HEK293T (cell line): Measurements from ENCODE around the gene SIGLEC10.

ENCODE experiments used
- CTCF ChIA-PET: fragments of 350-600 bp; formaldehyde crosslinking; extraction: SDS; loops from one replicate; lab custom pipeline; 2021; ENCODE audit warnings: antibody characterized with exemption, inconsistent platforms; lab: Yijun Ruan, JAX
- POLR2A ChIA-PET: fragments of 350-600 bp; formaldehyde crosslinking; extraction: SDS; loops from one replicate; lab custom pipeline; 2020; ENCODE audit warnings: antibody characterized with exemption, inconsistent platforms; lab: Yijun Ruan, JAX
- DNase-seq: peaks from one replicate; pipeline ENCODE4 v3.0.0; 2012; ENCODE audit warnings: mixed read lengths; ENCODE audit errors: extremely low spot score
- ARNT ChIP-seq: fragments of 450-650 bp; IDR thresholded peaks from 2 replicates; pipeline ENCODE4 v1.6.1; 2017; ENCODE audit warnings: mild to moderate bottlenecking
- BHLHE40 ChIP-seq: fragments of 450-650 bp; IDR thresholded peaks from 2 replicates; pipeline ENCODE4 v1.6.1; 2016; ENCODE audit warnings: mild to moderate bottlenecking, moderate library complexity, borderline replicate concordance
- CTBP1 ChIP-seq: fragments of 450-650 bp; IDR thresholded peaks from 2 replicates; pipeline ENCODE4 v1.6.1; 2016; ENCODE audit warnings: borderline replicate concordance
- ELF4 ChIP-seq: fragments of 450-650 bp; IDR thresholded peaks from 2 replicates; pipeline ENCODE4 v1.6.1; 2017; ENCODE audit warnings: antibody characterized with exemption
- FOXA1 ChIP-seq: fragments of 450-650 bp; IDR thresholded peaks from 2 replicates; pipeline ENCODE4 v1.6.1; 2016; ENCODE audit warnings: mild to moderate bottlenecking
- FOXK2 ChIP-seq: fragments of 450-650 bp; IDR thresholded peaks from 2 replicates; pipeline ENCODE4 v1.6.1; 2016; ENCODE audit warnings: mild to moderate bottlenecking
- FOXM1 ChIP-seq: fragments of 450-650 bp; IDR thresholded peaks from 2 replicates; pipeline ENCODE4 v1.6.1; 2017; ENCODE audit warnings: mild to moderate bottlenecking, borderline replicate concordance
- HDGF ChIP-seq: fragments of 450-650 bp; IDR thresholded peaks from 2 replicates; pipeline ENCODE4 v1.6.1; 2017; ENCODE audit warnings: antibody characterized with exemption, borderline replicate concordance
- L3MBTL2 ChIP-seq: fragments of 450-650 bp; conservative IDR thresholded peaks from 2 replicates; pipeline ENCODE4 v1.6.1; 2016; ENCODE audit warnings: mild to moderate bottlenecking
- LEF1 ChIP-seq: fragments of 450-650 bp; IDR thresholded peaks from 2 replicates; pipeline ENCODE4 v1.6.1; 2017; ENCODE audit warnings: mild to moderate bottlenecking, borderline replicate concordance
- NFRKB ChIP-seq: fragments of 450-650 bp; IDR thresholded peaks from 2 replicates; pipeline ENCODE4 v1.6.1; 2016; ENCODE audit warnings: mild to moderate bottlenecking, moderate library complexity
- SP1 ChIP-seq: fragments of 450-650 bp; IDR thresholded peaks from 2 replicates; pipeline ENCODE4 v1.6.1; 2017
- SUZ12 ChIP-seq: fragments of 450-650 bp; IDR thresholded peaks from 2 replicates; pipeline ENCODE4 v1.6.1; 2016; ENCODE audit warnings: mild to moderate bottlenecking
- TARDBP ChIP-seq: fragments of 450-650 bp; IDR thresholded peaks from 2 replicates; pipeline ENCODE4 v1.6.1; 2016
- ZNF384 ChIP-seq: fragments of 450-650 bp; IDR thresholded peaks from 2 replicates; pipeline ENCODE4 v1.6.1; 2016
- TF ChIP-seq, protein P1 (sequence below): fragments of 450-650 bp; IDR thresholded peaks from 2 replicates; pipeline ENCODE4 v1.6.1; 2016

The SIGLEC10 gene

DNA sequence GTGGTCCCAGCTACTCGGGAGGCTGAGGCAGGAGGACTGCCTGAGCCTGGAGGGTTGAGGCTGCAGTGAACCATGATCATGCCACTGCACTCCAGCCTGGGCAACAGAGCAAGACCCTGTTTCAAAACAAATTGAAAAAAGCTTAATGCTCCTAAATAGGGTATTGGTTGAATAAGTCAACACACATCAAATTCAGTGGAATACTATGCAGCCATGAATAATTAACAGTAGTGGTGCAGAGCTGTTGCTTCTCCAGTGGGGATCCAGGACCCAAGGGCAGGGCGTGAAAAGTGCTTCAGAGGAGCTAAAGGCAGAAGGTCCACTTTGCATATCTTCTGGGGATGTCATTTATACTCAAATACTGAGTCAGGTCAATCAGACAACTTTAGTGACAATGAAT lies 22.6 kb upstream of the SIGLEC10 start:
- TF ChIP-seq, protein P1, sequence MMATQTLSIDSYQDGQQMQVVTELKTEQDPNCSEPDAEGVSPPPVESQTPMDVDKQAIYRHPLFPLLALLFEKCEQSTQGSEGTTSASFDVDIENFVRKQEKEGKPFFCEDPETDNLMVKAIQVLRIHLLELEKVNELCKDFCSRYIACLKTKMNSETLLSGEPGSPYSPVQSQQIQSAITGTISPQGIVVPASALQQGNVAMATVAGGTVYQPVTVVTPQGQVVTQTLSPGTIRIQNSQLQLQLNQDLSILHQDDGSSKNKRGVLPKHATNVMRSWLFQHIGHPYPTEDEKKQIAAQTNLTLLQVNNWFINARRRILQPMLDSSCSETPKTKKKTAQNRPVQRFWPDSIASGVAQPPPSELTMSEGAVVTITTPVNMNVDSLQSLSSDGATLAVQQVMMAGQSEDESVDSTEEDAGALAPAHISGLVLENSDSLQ: no peak
- no peak for TF ChIP-seq FOXA1
- ChIA-PET CTCF (no interaction called here), POLR2A (no interaction called here)
- no peak for DNase-seq

DNA sequence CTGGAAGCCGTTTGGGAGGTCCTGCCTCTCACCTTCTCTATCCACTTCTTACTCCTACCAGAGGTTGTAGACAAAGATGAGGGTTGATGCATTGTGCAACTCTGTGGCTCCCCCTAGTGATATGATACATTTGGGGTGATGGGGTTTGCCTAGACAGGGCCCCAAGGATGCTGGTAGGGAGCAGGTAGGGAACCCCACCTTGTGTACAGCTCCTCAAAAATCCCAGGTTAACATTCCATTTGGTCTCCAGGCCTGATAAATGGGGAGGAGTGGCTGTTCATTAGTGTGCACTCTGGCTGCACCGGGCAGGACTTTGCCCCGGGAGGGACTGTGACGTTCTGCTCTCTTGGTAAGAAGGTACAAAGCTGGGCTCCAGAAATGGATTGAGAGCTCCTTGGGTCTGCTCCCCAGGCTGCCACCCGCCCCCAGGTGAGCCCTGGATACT lies 21.6 kb upstream of the SIGLEC10 start:
- no peak for TF ChIP-seq BHLHE40
- TF ChIP-seq FOXK2: no peak
- TF ChIP-seq, protein P1: no peak
- no peak for TF ChIP-seq SP1
- no peak for TF ChIP-seq ELF4
- TF ChIP-seq HDGF: no peak
- TF ChIP-seq NFRKB: no peak
- TF ChIP-seq ARNT: no peak
- no peak for TF ChIP-seq L3MBTL2
- no peak for TF ChIP-seq TARDBP
- no peak for TF ChIP-seq FOXM1
- no peak for TF ChIP-seq SUZ12
- TF ChIP-seq ZNF384: no peak
- TF ChIP-seq CTBP1: no peak
- no peak for TF ChIP-seq LEF1
- TF ChIP-seq FOXA1: no peak
- ChIA-PET POLR2A (no interaction called here), CTCF (interaction anchor here (1.1 kb wide), 1 partner anchor 17 kb away, joined by 3 read pairs; no protein-coding TSS in a partner anchor)
- DNase-seq: no peak

DNA sequence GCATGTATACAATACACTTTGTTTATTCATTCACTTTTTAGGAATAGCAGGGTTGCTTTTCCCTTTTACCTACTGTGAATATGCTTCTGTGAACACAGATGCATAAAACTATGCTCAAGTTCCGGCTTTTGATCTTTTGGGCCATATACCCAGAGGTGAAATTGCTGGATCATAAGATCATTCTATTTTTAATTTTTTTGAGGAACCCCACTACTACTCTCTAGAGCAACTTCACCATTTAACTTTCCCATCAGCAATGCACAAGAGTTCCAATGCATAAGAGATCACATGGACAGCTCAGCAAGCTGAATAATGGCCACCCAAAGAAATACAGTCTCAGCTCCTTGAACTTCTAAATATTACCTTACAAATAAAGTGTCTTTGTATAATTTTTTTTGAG lies 17.0 kb upstream of the SIGLEC10 start:
- no peak for TF ChIP-seq TARDBP
- TF ChIP-seq FOXM1: no peak
- TF ChIP-seq SP1: no peak
- no peak for TF ChIP-seq CTBP1
- no peak for TF ChIP-seq L3MBTL2
- TF ChIP-seq FOXK2: no peak
- TF ChIP-seq ARNT: no peak
- TF ChIP-seq, protein P1: no peak
- no peak for TF ChIP-seq HDGF
- TF ChIP-seq NFRKB: no peak
- no peak for TF ChIP-seq ELF4
- no peak for TF ChIP-seq BHLHE40
- TF ChIP-seq SUZ12: no peak
- TF ChIP-seq FOXA1: no peak
- no peak for DNase-seq
- ChIA-PET CTCF (no interaction called here), POLR2A (no interaction called here)

DNA sequence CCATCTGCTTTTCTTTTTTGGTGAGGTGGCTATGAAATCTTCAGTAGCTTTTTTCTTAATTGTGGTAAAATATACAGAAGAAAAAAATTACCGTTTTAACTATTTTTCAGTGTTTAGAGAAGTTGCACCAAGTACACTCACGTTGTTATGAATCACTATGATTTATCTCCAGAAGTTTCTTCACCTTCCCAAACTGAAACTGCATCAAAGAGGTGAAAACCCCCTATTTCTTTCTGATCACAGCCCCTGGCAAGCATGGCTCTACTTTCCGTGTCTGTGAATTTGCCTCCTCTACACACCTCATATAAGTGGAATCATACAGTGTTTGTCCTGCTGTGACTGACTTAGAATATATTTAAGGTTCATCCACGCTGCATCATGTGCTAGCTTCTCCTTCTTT lies 15.6 kb upstream of the SIGLEC10 start:
- CTCF ChIA-PET: no interaction called here
- TF ChIP-seq L3MBTL2 (no peak), FOXM1 (no peak), FOXA1 (no peak), SUZ12 (no peak), SP1 (no peak)
- TF ChIP-seq, protein P1: no peak
- DNase-seq: no peak
- POLR2A ChIA-PET: no interaction called here

DNA sequence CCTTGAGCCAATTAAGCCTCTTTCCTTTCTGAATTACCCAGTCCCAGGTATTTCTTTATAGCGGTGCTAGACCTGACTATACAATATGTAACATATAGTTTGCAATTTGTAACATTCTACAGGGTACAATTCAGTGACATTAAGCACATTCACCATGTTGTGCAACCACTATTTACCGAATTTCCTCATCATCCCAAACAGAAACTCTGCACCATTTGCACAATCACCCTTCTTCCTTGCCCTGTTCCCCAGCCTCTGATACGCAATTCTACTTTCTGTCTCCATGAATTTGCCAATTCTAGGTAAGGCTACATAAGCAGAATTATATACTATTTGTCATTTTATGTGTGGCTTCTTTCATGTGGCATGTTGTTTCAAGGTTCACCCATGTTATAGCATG lies 13.7 kb upstream of the SIGLEC10 start:
- CTCF ChIA-PET: no interaction called here
- DNase-seq: no peak
- TF ChIP-seq, protein P1: no peak
- TF ChIP-seq ELF4 (no peak), SUZ12 (no peak), FOXM1 (no peak), SP1 (no peak), CTBP1 (no peak), FOXA1 (no peak)
- POLR2A ChIA-PET: no interaction called here

DNA sequence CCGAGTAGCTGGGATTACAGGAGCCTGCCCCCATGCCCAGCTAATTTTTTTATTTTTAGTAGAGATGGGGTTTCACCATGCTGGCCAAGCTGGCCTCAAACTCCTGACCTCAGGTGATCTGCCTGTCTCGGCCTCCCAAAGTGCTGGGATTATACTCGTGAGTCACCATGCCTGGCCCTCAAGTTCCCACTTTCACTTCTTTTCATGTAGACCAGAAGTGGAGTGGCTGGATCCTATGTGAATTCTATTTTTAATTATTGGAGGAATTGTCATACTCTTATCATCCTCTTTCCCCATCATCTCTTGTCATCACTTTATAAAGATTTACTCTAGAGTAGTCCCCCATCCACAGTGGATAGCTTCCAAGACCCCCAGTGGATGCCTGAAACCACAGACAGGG lies 12.8 kb upstream of the SIGLEC10 start:
- no peak for TF ChIP-seq FOXM1
- no peak for TF ChIP-seq FOXA1
- TF ChIP-seq LEF1: no peak
- TF ChIP-seq NFRKB: no peak
- TF ChIP-seq FOXK2: no peak
- TF ChIP-seq ARNT: no peak
- no peak for TF ChIP-seq ZNF384
- no peak for TF ChIP-seq SUZ12
- no peak for TF ChIP-seq SP1
- TF ChIP-seq CTBP1: no peak
- TF ChIP-seq, protein P1: no peak
- no peak for TF ChIP-seq TARDBP
- no peak for TF ChIP-seq BHLHE40
- TF ChIP-seq HDGF: no peak
- no peak for TF ChIP-seq L3MBTL2
- no peak for TF ChIP-seq ELF4
- ChIA-PET POLR2A (no interaction called here), CTCF (no interaction called here)
- DNase-seq: no peak
